ENCODE results near the gene EIF4A2. TPM values are rescaled to one million over a fixed set of nuclear protein-coding genes. Genes with fewer than 3 reads are reported as not detected.

Gene EIF4A2
- total RNA-seq, 1 experiment from 2014 or later: 466 TPM

- H3K4me3 ChIP-seq: no peak overlapping the region
- no peaks in the 10 kb centered on the region for H3K27me3 ChIP-seq (replicated peaks)
- H3K9me3 ChIP-seq (replicated peaks): no peaks in the 10 kb centered on the region
- H3K36me3 ChIP-seq: no peaks in the 10 kb centered on the region
- no peak for DNase-seq (ENCODE audit: low read depth in 1 of 2, low spot score in 2 of 2)
- no peaks in the 10 kb centered on the region for H3K4me1 ChIP-seq (replicated peaks)
- H3K27ac ChIP-seq: no peak overlapping the region
Measured at GRCh38 chr3:186772281-186772694, 11.1 kb upstream of the EIF4A2 start.

DNA sequence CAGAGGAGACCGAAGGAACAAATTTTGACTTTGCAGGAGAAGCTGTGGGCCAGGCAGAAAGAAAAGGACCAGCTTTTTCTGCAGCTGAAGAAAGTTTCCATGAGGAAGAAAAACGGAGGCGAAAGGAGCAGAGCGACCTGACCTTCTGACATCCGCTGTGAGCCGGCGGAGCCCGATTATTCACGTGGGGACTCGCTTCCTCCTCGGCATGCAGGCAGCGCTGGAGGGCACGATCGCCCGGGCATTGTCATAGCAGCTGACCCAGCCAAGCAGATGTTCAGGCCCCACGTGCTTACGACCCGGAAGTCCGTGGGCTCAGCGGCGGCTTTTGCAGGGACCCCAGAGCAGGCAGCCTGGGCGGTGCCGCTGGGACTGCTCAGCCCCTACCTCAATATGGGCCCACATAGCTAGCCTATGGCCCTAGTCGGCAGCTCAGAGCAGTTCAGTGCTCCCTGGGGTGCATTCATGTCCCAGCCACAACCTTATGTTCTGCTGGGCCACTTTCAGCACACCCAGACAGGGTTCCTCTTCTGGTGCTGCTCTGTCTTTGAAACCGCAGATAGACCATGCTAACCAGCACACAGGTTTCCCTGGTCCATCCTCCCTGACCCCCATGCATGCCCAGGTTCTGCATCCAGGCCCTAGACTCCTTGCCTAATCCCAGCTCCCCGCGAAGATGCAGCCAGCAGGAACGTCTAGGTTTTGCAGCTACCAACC, 10.5 kb upstream of the EIF4A2 start:
- Histone ChIP-seq H3K4me1 (replicated peaks) (no peaks in the 10 kb centered on the region), H3K36me3 (no peaks in the 10 kb centered on the region), H3K9me3 (replicated peaks) (no peaks in the 10 kb centered on the region), H3K4me3 (no peak overlapping the region), H3K27ac (no peak overlapping the region), H3K27me3 (replicated peaks) (no peaks in the 10 kb centered on the region)
- DNase-seq (ENCODE audit: low read depth in 1 of 2, low spot score in 2 of 2): no peak

DNA sequence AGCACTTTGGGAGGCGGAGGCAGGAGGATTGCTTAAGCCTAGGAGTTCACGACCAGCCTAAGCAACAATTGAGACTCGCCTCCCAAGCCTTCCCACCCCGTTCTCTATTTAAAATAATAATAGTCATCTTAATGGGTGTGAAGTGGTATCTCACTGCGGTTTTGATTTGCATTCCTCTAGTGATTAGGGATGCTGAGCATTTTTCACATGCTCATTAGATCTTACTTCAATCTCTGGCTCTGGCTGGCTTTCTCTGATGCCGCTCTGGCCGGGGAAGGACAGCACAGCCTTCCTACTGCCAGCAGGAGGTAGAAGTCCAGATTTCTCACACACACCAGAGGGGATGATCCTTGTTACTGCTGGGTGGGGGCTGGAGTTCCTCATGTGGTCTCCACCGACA, 7.4 kb upstream of the EIF4A2 start:
- no peak overlapping the region for H3K27ac ChIP-seq
- no peaks in the 10 kb centered on the region for H3K27me3 ChIP-seq (replicated peaks)
- H3K4me1 ChIP-seq (replicated peaks): no peaks in the 10 kb centered on the region
- DNase-seq (ENCODE audit: low read depth in 1 of 2, low spot score in 2 of 2): no peak
- no peaks in the 10 kb centered on the region for H3K36me3 ChIP-seq
- no peaks in the 10 kb centered on the region for H3K9me3 ChIP-seq (replicated peaks)
- H3K4me3 ChIP-seq: no peak overlapping the region

GRCh38 chr3:186779204-186779603, 4.2 kb upstream of the EIF4A2 start:
- H3K36me3 ChIP-seq: peaks cover 8% of the 10 kb centered on the region
- H3K27ac ChIP-seq: no peak overlapping the region
- H3K9me3 ChIP-seq (replicated peaks): no peaks in the 10 kb centered on the region
- no peak for DNase-seq (ENCODE audit: low read depth in 1 of 2, low spot score in 2 of 2)
- H3K27me3 ChIP-seq (replicated peaks): no peaks in the 10 kb centered on the region
- H3K4me1 ChIP-seq (replicated peaks): no peaks in the 10 kb centered on the region
- no peak overlapping the region for H3K4me3 ChIP-seq

- peaks cover 14% of the 10 kb centered on the region for H3K4me1 ChIP-seq (replicated peaks)
- H3K4me3 ChIP-seq: peak overlapping the region; percentile 84
- no peaks in the 10 kb centered on the region for H3K27me3 ChIP-seq (replicated peaks)
- no peak for DNase-seq (ENCODE audit: low read depth in 1 of 2, low spot score in 2 of 2)
- peak overlapping the region; percentile 99 for H3K27ac ChIP-seq
- H3K9me3 ChIP-seq (replicated peaks): no peaks in the 10 kb centered on the region
- peaks cover 42% of the 10 kb centered on the region for H3K36me3 ChIP-seq
Measured at GRCh38 chr3:186782542-186783057, 777 bp upstream of the EIF4A2 start.

GRCh38 chr3:186783731-186784515, 546 bp downstream of the EIF4A2 start:
- Histone ChIP-seq H3K27ac (peak overlapping the region; percentile 99), H3K27me3 (replicated peaks) (no peaks in the 10 kb centered on the region), H3K4me3 (peak overlapping the region; percentile 84), H3K36me3 (peaks cover 55% of the 10 kb centered on the region), H3K9me3 (replicated peaks) (no peaks in the 10 kb centered on the region), H3K4me1 (replicated peaks) (peaks cover 18% of the 10 kb centered on the region)
- peak; percentile 71 to 76 for DNase-seq (ENCODE audit: low read depth in 1 of 2, low spot score in 2 of 2)

- H3K4me3 ChIP-seq: peak overlapping the region; percentile 84
- DNase-seq (ENCODE audit: low read depth in 1 of 2, low spot score in 2 of 2): peak in 1 of 2 experiments; percentile 6
- no peaks in the 10 kb centered on the region for H3K9me3 ChIP-seq (replicated peaks)
- peaks cover 18% of the 10 kb centered on the region for H3K4me1 ChIP-seq (replicated peaks)
- peaks cover 65% of the 10 kb centered on the region for H3K36me3 ChIP-seq
- H3K27me3 ChIP-seq (replicated peaks): peaks cover 6% of the 10 kb centered on the region; the same call in 1 of the 2 replicates
- H3K27ac ChIP-seq: peak overlapping the region; percentile 99
Measured at GRCh38 chr3:186784820-186785494, 1.6 kb downstream of the EIF4A2 start.

DNA sequence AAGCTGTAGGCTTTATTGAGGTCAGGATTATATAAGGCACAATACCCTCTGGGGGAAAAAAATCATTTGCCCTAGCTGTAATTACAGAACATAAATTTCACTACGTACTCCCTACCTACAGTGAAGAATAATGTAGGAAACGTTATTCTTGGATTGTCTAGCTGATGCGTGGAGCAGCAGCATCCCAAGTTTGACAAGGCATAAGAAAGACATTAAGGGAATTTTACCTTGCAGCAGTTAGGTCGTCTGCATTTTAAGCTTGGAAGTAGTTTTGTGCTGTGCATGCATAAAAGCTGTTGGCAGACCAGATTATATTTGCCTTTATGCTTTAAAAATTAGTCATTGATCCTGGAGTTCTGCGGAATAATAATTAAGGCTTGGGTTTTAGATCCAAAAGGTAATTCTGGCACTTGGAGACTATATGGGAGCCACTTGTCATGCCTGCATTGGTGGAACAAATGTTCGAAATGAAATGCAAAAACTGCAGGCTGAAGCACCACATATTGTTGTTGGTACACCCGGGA, 2.2 kb downstream of the EIF4A2 start:
- no peak for DNase-seq (ENCODE audit: low read depth in 1 of 2, low spot score in 2 of 2)
- no peak overlapping the region for H3K27ac ChIP-seq
- H3K36me3 ChIP-seq: peaks cover 71% of the 10 kb centered on the region
- H3K9me3 ChIP-seq (replicated peaks): no peaks in the 10 kb centered on the region
- peaks cover 18% of the 10 kb centered on the region for H3K4me1 ChIP-seq (replicated peaks)
- peaks cover 12% of the 10 kb centered on the region; the same call in 1 of the 2 replicates for H3K27me3 ChIP-seq (replicated peaks)
- H3K4me3 ChIP-seq: peak overlapping the region; percentile 84

GRCh38 chr3:186786922-186787321, 3.5 kb downstream of the EIF4A2 start:
- Histone ChIP-seq H3K4me1 (replicated peaks) (peaks cover 18% of the 10 kb centered on the region), H3K36me3 (peaks cover 82% of the 10 kb centered on the region), H3K27me3 (replicated peaks) (peaks cover 14% of the 10 kb centered on the region; the same call in 1 of the 2 replicates), H3K9me3 (replicated peaks) (no peaks in the 10 kb centered on the region), H3K4me3 (peak overlapping the region; percentile 3), H3K27ac (no peak overlapping the region)
- DNase-seq (ENCODE audit: low read depth in 1 of 2, low spot score in 2 of 2): no peak

- peak in 1 of 2 experiments; percentile 13 for DNase-seq (ENCODE audit: low read depth in 1 of 2, low spot score in 2 of 2)
- no peak overlapping the region for H3K4me3 ChIP-seq
- peaks cover 18% of the 10 kb centered on the region for H3K4me1 ChIP-seq (replicated peaks)
- H3K27ac ChIP-seq: no peak overlapping the region
- no peaks in the 10 kb centered on the region for H3K9me3 ChIP-seq (replicated peaks)
- peaks cover 14% of the 10 kb centered on the region; the same call in 1 of the 2 replicates for H3K27me3 ChIP-seq (replicated peaks)
- H3K36me3 ChIP-seq: peaks cover 92% of the 10 kb centered on the region
Measured at GRCh38 chr3:186787642-186788481, 4.5 kb downstream of the EIF4A2 start.

GRCh38 chr3:186788482-186789370, 5.3 kb downstream of the EIF4A2 start:
- no peak overlapping the region for H3K4me3 ChIP-seq
- peaks cover 14% of the 10 kb centered on the region; the same call in 1 of the 2 replicates for H3K27me3 ChIP-seq (replicated peaks)
- H3K9me3 ChIP-seq (replicated peaks): no peaks in the 10 kb centered on the region
- peak in 1 of 2 experiments; percentile 20 for DNase-seq (ENCODE audit: low read depth in 1 of 2, low spot score in 2 of 2)
- H3K36me3 ChIP-seq: peaks cover 94% of the 10 kb centered on the region
- no peak overlapping the region for H3K27ac ChIP-seq
- H3K4me1 ChIP-seq (replicated peaks): peaks cover 18% of the 10 kb centered on the region
